Measurements from ENCODE around the gene ANKMY1. TPM values are rescaled to one million over a fixed set of nuclear protein-coding genes. Genes with fewer than 3 reads are reported as not detected.

The ANKMY1 gene
- total and polyA plus RNA-seq, 2 donors (not counting 1 experiment from before 2014, with no cell fraction given): 51.7 to 72.1 TPM

- intact Hi-C loops (cut with micrococcal nuclease): no loop called here
- no peak overlapping the region for H2AFZ ChIP-seq (ENCODE audit: insufficient read depth, low read depth, low read length, poor library complexity, severe bottlenecking)
- H3K4me2 ChIP-seq (replicated peaks; ENCODE audit: low read depth, low read length, poor library complexity, severe bottlenecking): no peak overlapping the region
- POLR2A ChIA-PET: no interaction called here
- H3K4me1 ChIP-seq (ENCODE audit: control insufficient read depth in 2 of 2, insufficient read depth in 2 of 2, low read length in 2 of 2): no peaks in the 10 kb centered on the region
- ATAC-seq (ENCODE audit: low read depth) (no peak), DNase-seq (no peak)
- no peak overlapping the region for H3K4me3 Mint-ChIP-seq
- no peak overlapping the region for H3K4me3 ChIP-seq (ENCODE audit: control extremely low read depth in 1 of 5, extremely low read depth in 1 of 5, insufficient read depth in 1 of 5, low read depth in 2 of 5, low read length in 4 of 5)
- peaks cover 0 to 26% (median 8%) of the 10 kb centered on the region in 3 donors for H3K9me3 ChIP-seq (ENCODE audit: control extremely low read depth in 1 of 3, control insufficient read depth in 2 of 3, insufficient read depth in 1 of 3, low read length in 2 of 3)
- no peaks in the 10 kb centered on the region for H3K27me3 Mint-ChIP-seq
- H4K20me1 ChIP-seq (ENCODE audit: control insufficient read depth, insufficient read depth, low read length, poor library complexity, severe bottlenecking): no peaks in the 10 kb centered on the region
- H3K4me1 Mint-ChIP-seq: no peaks in the 10 kb centered on the region
- peaks cover 3% of the 10 kb centered on the region for H3K9me3 Mint-ChIP-seq (ENCODE audit: insufficient read depth)
- no peak overlapping the region for H3K27ac Mint-ChIP-seq
- H3K9ac ChIP-seq (ENCODE audit: low read length): no peak overlapping the region
- WGBS (ENCODE audit: insufficient coverage): 99% methylated on average over 10 of the region's 11 CpGs
- no peaks in the 10 kb centered on the region for H3K79me2 ChIP-seq (ENCODE audit: control insufficient read depth, insufficient read depth, low read length)
- no peaks in the 10 kb centered on the region for H3K27me3 ChIP-seq (replicated peaks in 1 of 4; ENCODE audit: control extremely low read depth in 1 of 4, control insufficient read depth in 3 of 4, insufficient read depth in 4 of 4, low read length in 3 of 4)
- CTCF ChIA-PET: no interaction called here
- no peaks in the 10 kb centered on the region for H3K36me3 ChIP-seq (replicated peaks in 1 of 2; ENCODE audit: control extremely low read depth in 1 of 2, control insufficient read depth in 1 of 2, extremely low read depth in 1 of 2, insufficient read depth in 2 of 2, low read length in 1 of 2)
- TF ChIP-seq EZH2 (IDR thresholded peaks at IDR 0.05; ENCODE audit: borderline replicate concordance, insufficient read depth, low read depth, low read length, poor library complexity, severe bottlenecking) (no peak), CTCF (IDR thresholded peaks at IDR 0.05) (no peak)
- no peak overlapping the region for H3K27ac ChIP-seq (ENCODE audit: low read length in 2 of 2)
Measured at GRCh38 chr2:240482141-240482540, 75.6 kb downstream of the ANKMY1 start.

GRCh38 chr2:240481720-240482119, 76.1 kb downstream of the ANKMY1 start:
- CTCF ChIA-PET: no interaction called here
- no peaks in the 10 kb centered on the region for H3K4me1 Mint-ChIP-seq
- Histone ChIP-seq H3K79me2 (ENCODE audit: control insufficient read depth, insufficient read depth, low read length) (no peaks in the 10 kb centered on the region), H3K27ac (ENCODE audit: low read length in 2 of 2) (no peak overlapping the region), H3K4me2 (replicated peaks; ENCODE audit: low read depth, low read length, poor library complexity, severe bottlenecking) (no peak overlapping the region), H3K9me3 (ENCODE audit: control extremely low read depth in 1 of 3, control insufficient read depth in 2 of 3, insufficient read depth in 1 of 3, low read length in 2 of 3) (peaks cover 0 to 26% (median 3%) of the 10 kb centered on the region in 3 donors), H3K4me3 (ENCODE audit: control extremely low read depth in 1 of 5, extremely low read depth in 1 of 5, insufficient read depth in 1 of 5, low read depth in 2 of 5, low read length in 4 of 5) (no peak overlapping the region), H2AFZ (ENCODE audit: insufficient read depth, low read depth, low read length, poor library complexity, severe bottlenecking) (no peak overlapping the region), H4K20me1 (ENCODE audit: control insufficient read depth, insufficient read depth, low read length, poor library complexity, severe bottlenecking) (no peaks in the 10 kb centered on the region), H3K9ac (ENCODE audit: low read length) (no peak overlapping the region), H3K27me3 (replicated peaks in 1 of 4; ENCODE audit: control extremely low read depth in 1 of 4, control insufficient read depth in 3 of 4, insufficient read depth in 4 of 4, low read length in 3 of 4) (no peaks in the 10 kb centered on the region), H3K36me3 (replicated peaks in 1 of 2; ENCODE audit: control extremely low read depth in 1 of 2, control insufficient read depth in 1 of 2, extremely low read depth in 1 of 2, insufficient read depth in 2 of 2, low read length in 1 of 2) (no peaks in the 10 kb centered on the region), H3K4me1 (ENCODE audit: control insufficient read depth in 2 of 2, insufficient read depth in 2 of 2, low read length in 2 of 2) (no peaks in the 10 kb centered on the region)
- WGBS (ENCODE audit: insufficient coverage): 96% methylated on average over 5 of the region's 5 CpGs
- POLR2A ChIA-PET: no interaction called here
- no peaks in the 10 kb centered on the region for H3K9me3 Mint-ChIP-seq (ENCODE audit: insufficient read depth)
- DNase-seq: peak; percentile 2
- no peak for ATAC-seq (ENCODE audit: low read depth)
- H3K27me3 Mint-ChIP-seq: no peaks in the 10 kb centered on the region
- intact Hi-C loops (cut with micrococcal nuclease): no loop called here
- TF ChIP-seq EZH2 (IDR thresholded peaks at IDR 0.05; ENCODE audit: borderline replicate concordance, insufficient read depth, low read depth, low read length, poor library complexity, severe bottlenecking) (no peak), CTCF (IDR thresholded peaks at IDR 0.05) (no peak)
- no peak overlapping the region for H3K27ac Mint-ChIP-seq
- H3K4me3 Mint-ChIP-seq: no peak overlapping the region
